ENCODE measurements around the gene AAK1. TPM values are rescaled to one million over a fixed set of nuclear protein-coding genes. Genes with fewer than 3 reads are reported as not detected.

The AAK1 gene
- total and polyA plus RNA-seq, 2 experiments from 2014 or later: 39.0 to 52.4 TPM

DNA sequence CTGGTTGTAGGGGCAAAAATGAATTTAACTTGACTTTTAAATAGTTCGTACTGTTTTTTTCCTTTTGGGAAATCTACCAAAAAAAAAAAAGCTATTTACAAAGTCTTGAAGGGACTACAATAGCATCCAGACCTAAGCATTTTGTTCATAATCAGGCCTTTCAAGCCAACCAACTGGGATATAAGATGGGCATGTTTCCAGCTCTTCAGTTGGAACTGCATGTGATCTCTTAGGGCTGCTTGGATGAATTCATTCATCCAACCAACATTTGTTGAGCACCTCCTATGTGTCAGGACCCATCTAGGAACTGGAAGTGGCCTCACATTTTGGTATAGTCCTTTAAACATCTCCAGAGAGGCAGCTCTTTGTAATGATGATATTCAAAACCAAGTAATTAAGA, 98.6 kb downstream of the AAK1 start:
- TF ChIP-seq NANOG (IDR thresholded peaks at IDR 0.05; ENCODE audit: borderline replicate concordance): no peak
- H4K20me1 ChIP-seq (replicated peaks; ENCODE audit: insufficient read depth): no peaks in the 10 kb centered on the region
- H3K27ac Mint-ChIP-seq: no peak overlapping the region
- ATAC-seq: no peak
- no peaks in the 10 kb centered on the region for H3F3A ChIP-seq (replicated peaks; ENCODE audit: low read depth)
- H3K79me2 ChIP-seq (replicated peaks; ENCODE audit: insufficient read depth): peaks cover 5% of the 10 kb centered on the region; the same call in 1 of the 2 replicates
- no peaks in the 10 kb centered on the region for H3K36me3 ChIP-seq (ENCODE audit: insufficient read depth)
- no peak overlapping the region for H2AFZ ChIP-seq
- H3K4me3 Mint-ChIP-seq: no peak overlapping the region
- peaks cover 11% of the 10 kb centered on the region; the same call in 2 of the 3 replicates for H3K9me3 Mint-ChIP-seq
- H3K9me2 ChIP-seq (ENCODE audit: insufficient read depth): no peaks in the 10 kb centered on the region
- no peaks in the 10 kb centered on the region for H3K27me3 Mint-ChIP-seq (ENCODE audit: insufficient read depth, low read depth, poor library complexity)
- H3K4me3 ChIP-seq: no peak overlapping the region
- no peaks in the 10 kb centered on the region for H3K4me1 Mint-ChIP-seq
- no peaks in the 10 kb centered on the region for H3K27me3 ChIP-seq (ENCODE audit: insufficient read depth)
- H3K4me2 ChIP-seq: no peak overlapping the region
- no peak for DNase-seq (ENCODE audit: low spot score)
- peaks cover 24% of the 10 kb centered on the region for H3K36me3 Mint-ChIP-seq (ENCODE audit: low read depth)
- H3K4me1 ChIP-seq (ENCODE audit: insufficient read depth): no peaks in the 10 kb centered on the region
- H3K27ac ChIP-seq (ENCODE audit: low read depth): no peak overlapping the region

DNA sequence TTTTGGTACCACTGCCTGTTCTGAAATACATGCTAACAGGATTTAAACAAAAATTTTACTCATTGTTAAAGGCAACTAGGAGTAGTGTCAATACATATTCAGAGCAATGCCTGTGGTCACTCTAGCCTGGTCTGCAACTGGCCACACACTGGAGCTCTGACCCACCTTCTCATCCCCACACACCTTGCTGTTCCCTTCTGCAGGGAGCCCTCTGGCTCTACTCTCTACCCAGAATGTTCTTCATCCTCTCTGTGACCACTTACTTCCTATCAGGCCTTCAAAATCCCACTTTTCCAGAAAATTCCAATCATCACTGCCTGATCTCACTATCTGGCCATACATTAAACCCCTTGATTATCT, 104.0 kb downstream of the AAK1 start:
- H3K27me3 ChIP-seq (ENCODE audit: insufficient read depth): no peaks in the 10 kb centered on the region
- no peaks in the 10 kb centered on the region for H3F3A ChIP-seq (replicated peaks; ENCODE audit: low read depth)
- Mint-ChIP-seq H3K27me3 (ENCODE audit: insufficient read depth, low read depth, poor library complexity) (no peaks in the 10 kb centered on the region), H3K9me3 (no peaks in the 10 kb centered on the region), H3K36me3 (ENCODE audit: low read depth) (peaks cover 4% of the 10 kb centered on the region), H3K4me1 (no peaks in the 10 kb centered on the region; the same call in 2 of the 3 replicates), H3K27ac (no peak overlapping the region), H3K4me3 (no peak overlapping the region)
- no peak overlapping the region for H3K4me3 ChIP-seq
- H3K4me2 ChIP-seq: no peak overlapping the region
- no peaks in the 10 kb centered on the region for H3K9me2 ChIP-seq (ENCODE audit: insufficient read depth)
- DNase-seq (ENCODE audit: low spot score) (no peak), ATAC-seq (no peak)
- no peaks in the 10 kb centered on the region for H3K36me3 ChIP-seq (ENCODE audit: insufficient read depth)
- H2AFZ ChIP-seq: no peak overlapping the region
- no peaks in the 10 kb centered on the region for H3K4me1 ChIP-seq (ENCODE audit: insufficient read depth)
- no peak overlapping the region for H3K27ac ChIP-seq (ENCODE audit: low read depth)
- no peaks in the 10 kb centered on the region; the same call in 1 of the 2 replicates for H4K20me1 ChIP-seq (replicated peaks; ENCODE audit: insufficient read depth)
- no peaks in the 10 kb centered on the region for H3K79me2 ChIP-seq (replicated peaks; ENCODE audit: insufficient read depth)
- TF ChIP-seq NANOG (IDR thresholded peaks at IDR 0.05; ENCODE audit: borderline replicate concordance) (no peak), JUNB (IDR thresholded peaks at IDR 0.05; ENCODE audit: unreplicated experiment) (no peak), EZH2 (IDR thresholded peaks at IDR 0.05; ENCODE audit: low read depth, unreplicated experiment) (no peak), STAT1 (IDR thresholded peaks at IDR 0.05; ENCODE audit: unreplicated experiment) (no peak), ZNF331 (CRISPR knock-in tag; IDR thresholded peaks at IDR 0.05; ENCODE audit: low read depth) (no peak)
- TF ChIP-seq, protein P1, sequence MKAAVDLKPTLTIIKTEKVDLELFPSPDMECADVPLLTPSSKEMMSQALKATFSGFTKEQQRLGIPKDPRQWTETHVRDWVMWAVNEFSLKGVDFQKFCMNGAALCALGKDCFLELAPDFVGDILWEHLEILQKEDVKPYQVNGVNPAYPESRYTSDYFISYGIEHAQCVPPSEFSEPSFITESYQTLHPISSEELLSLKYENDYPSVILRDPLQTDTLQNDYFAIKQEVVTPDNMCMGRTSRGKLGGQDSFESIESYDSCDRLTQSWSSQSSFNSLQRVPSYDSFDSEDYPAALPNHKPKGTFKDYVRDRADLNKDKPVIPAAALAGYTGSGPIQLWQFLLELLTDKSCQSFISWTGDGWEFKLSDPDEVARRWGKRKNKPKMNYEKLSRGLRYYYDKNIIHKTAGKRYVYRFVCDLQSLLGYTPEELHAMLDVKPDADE (IDR thresholded peaks at IDR 0.05): no peak

DNA sequence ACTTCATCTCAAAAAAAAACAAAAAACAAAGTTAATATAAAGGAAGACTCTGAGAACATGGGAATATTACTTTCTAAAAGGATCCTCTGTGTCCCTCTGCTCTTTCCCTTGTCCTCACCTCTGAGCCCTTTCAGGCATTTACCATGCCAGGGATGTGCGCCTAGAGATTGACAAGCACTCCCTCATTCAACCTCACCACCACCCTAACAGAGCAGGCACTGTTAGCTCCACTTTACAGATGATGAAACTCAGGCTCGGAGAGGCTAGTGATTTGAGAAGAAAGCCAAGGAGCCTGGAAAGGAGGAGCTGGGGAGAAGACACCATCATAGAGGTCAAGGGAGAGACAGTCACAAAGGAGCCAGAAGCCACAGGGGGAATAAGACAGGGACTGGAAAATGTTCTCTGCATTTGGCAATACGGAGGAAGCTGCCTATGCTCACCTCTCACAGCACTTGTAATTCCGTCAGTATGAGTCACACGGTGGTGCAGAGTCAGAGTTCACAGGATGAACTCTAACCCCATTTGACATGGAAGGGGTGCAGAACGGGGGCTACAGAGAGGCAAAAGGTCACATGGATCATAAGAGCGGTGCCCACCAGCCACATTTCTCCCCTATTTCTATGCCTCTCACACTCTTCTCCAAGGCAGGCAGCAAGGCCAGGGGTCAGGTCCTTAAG, 104.5 kb downstream of the AAK1 start:
- H3F3A ChIP-seq (replicated peaks; ENCODE audit: low read depth): no peaks in the 10 kb centered on the region
- H3K4me3 ChIP-seq: no peak overlapping the region
- TF ChIP-seq POLR2AphosphoS5 (IDR thresholded peaks at IDR 0.05; ENCODE audit: low read depth): no peak
- H3K9me3 Mint-ChIP-seq: no peaks in the 10 kb centered on the region
- H3K4me1 Mint-ChIP-seq: no peaks in the 10 kb centered on the region; the same call in 2 of the 3 replicates
- H3K4me3 Mint-ChIP-seq: no peak overlapping the region
- ATAC-seq (no peak; the same call in 2 of the 3 replicates), DNase-seq (ENCODE audit: low spot score) (no peak)
- peaks cover 4% of the 10 kb centered on the region for H3K36me3 Mint-ChIP-seq (ENCODE audit: low read depth)
- H3K27me3 Mint-ChIP-seq (ENCODE audit: insufficient read depth, low read depth, poor library complexity): no peaks in the 10 kb centered on the region
- no peak overlapping the region for H2AFZ ChIP-seq
- H3K27me3 ChIP-seq (ENCODE audit: insufficient read depth): no peaks in the 10 kb centered on the region
- no peaks in the 10 kb centered on the region for H3K79me2 ChIP-seq (replicated peaks; ENCODE audit: insufficient read depth)
- H3K4me1 ChIP-seq (ENCODE audit: insufficient read depth): no peaks in the 10 kb centered on the region
- no peaks in the 10 kb centered on the region; the same call in 1 of the 2 replicates for H4K20me1 ChIP-seq (replicated peaks; ENCODE audit: insufficient read depth)
- H3K27ac ChIP-seq (ENCODE audit: low read depth): no peak overlapping the region
- no peaks in the 10 kb centered on the region for H3K36me3 ChIP-seq (ENCODE audit: insufficient read depth)
- H3K4me2 ChIP-seq: no peak overlapping the region
- no peak overlapping the region; the same call in 1 of the 2 replicates for H3K27ac Mint-ChIP-seq
- H3K9me2 ChIP-seq (ENCODE audit: insufficient read depth): no peaks in the 10 kb centered on the region

All from GM23338 (cell line).